OCI-LY1 (cell line): ENCODE results near the gene MTNR1A.

Source experiments
- CTCF ChIP-seq: fragments of 200-600 bp; sonication (generic), shearing (Covaris generic); IDR thresholded peaks from 2 replicates; pipeline ENCODE4 v1.5.1; 2017; ENCODE audit warnings: mild to moderate bottlenecking, antibody characterized with exemption, low read length, moderate library complexity, mixed read lengths
- EZH2 ChIP-seq: fragments of 200-600 bp; sonication (generic), shearing (Covaris generic); IDR thresholded peaks from 2 replicates; pipeline ENCODE4 v1.8.0; 2017; ENCODE audit warnings: borderline replicate concordance, mixed run types, mild to moderate bottlenecking, antibody characterized with exemption, low read length, moderate library complexity, mixed read lengths

- TF ChIP-seq CTCF (no peak), EZH2 (no peak)
Measured at GRCh38 chr4:186599483-186599882, 44.1 kb upstream of the MTNR1A start.
